AG04450 (cell line): Measurements from ENCODE around the gene PRRG1. TPM values are rescaled to one million over a fixed set of nuclear protein-coding genes. Genes with fewer than 3 reads are reported as not detected.
"Not testable (repeated sequence)": the region's sequence is repeated elsewhere in the genome, so short reads cannot be mapped to it uniquely, and the experiment has no call there.

Experiments
- CTCF ChIA-PET: fragments of 300-600, 350-600 bp; formaldehyde crosslinking; extraction: SDS; loops from one replicate; lab custom pipeline; 2022; ENCODE audit warnings: antibody characterized with exemption, inconsistent platforms; lab: Charles Lee
- POLR2A ChIA-PET: fragments of 350-600 bp; formaldehyde crosslinking; extraction: SDS; loops from one replicate; lab custom pipeline; 2021; ENCODE audit warnings: antibody characterized with exemption, inconsistent platforms; lab: Yijun Ruan, JAX
- DNase-seq: peaks from one replicate; pipeline ENCODE4 v3.0.0-alpha.2; 2011; ENCODE audit warnings: low read depth, low spot score
- H3K27ac ChIP-seq: one replicate; pipeline ENCODE4 v1.5.1; 2012; ENCODE audit warnings: low read depth, low read length, control low read depth
- H3K27me3 ChIP-seq: one replicate; pipeline ENCODE4 v1.6.0; 2012; ENCODE audit warnings: low read length; ENCODE audit not compliant: control insufficient read depth, insufficient read depth
- H3K4me3 ChIP-seq: 2 replicates; pipeline ENCODE4 v1.5.1; 2011; ENCODE audit warnings: mild to moderate bottlenecking, low read depth, low read length, control low read depth
- H3K9me3 ChIP-seq: 2 replicates; pipeline ENCODE4 v1.5.1; 2012; ENCODE audit warnings: low read length; ENCODE audit not compliant: control insufficient read depth, insufficient read depth
- polyA plus RNA-seq: library from polyadenylated mRNA; depleted of rRNA; stranded (reverse); fragments of >200 nt; gene quantifications from 2 replicates; pipeline ENCODE4 v1.2.3, GENCODE V29; 2011
- TF ChIP-seq, protein P1 (sequence below): IDR thresholded peaks from 2 replicates; pipeline ENCODE4 v1.5.1; 2011; ENCODE audit warnings: low read depth, low read length, control low read depth, inconsistent platforms

PRRG1 gene
- polyA plus RNA-seq, 1 experiment, result 39.3 TPM

GRCh38 chrX:37487271-37487670 lies 138.1 kb downstream of the PRRG1 start:
- Histone ChIP-seq H3K27me3 (no peaks in the 10 kb centered on the region), H3K4me3 (no peak overlapping the region), H3K9me3 (no peaks in the 10 kb centered on the region), H3K27ac (no peak overlapping the region)
- TF ChIP-seq, protein P1, sequence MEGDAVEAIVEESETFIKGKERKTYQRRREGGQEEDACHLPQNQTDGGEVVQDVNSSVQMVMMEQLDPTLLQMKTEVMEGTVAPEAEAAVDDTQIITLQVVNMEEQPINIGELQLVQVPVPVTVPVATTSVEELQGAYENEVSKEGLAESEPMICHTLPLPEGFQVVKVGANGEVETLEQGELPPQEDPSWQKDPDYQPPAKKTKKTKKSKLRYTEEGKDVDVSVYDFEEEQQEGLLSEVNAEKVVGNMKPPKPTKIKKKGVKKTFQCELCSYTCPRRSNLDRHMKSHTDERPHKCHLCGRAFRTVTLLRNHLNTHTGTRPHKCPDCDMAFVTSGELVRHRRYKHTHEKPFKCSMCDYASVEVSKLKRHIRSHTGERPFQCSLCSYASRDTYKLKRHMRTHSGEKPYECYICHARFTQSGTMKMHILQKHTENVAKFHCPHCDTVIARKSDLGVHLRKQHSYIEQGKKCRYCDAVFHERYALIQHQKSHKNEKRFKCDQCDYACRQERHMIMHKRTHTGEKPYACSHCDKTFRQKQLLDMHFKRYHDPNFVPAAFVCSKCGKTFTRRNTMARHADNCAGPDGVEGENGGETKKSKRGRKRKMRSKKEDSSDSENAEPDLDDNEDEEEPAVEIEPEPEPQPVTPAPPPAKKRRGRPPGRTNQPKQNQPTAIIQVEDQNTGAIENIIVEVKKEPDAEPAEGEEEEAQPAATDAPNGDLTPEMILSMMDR, result no peak
- ChIA-PET CTCF (no interaction called here), POLR2A (interaction anchor here (0.6 kb wide), 1 partner anchor 110 kb away, joined by 3 read pairs; no protein-coding TSS in a partner anchor)
- no peak for DNase-seq

DNA sequence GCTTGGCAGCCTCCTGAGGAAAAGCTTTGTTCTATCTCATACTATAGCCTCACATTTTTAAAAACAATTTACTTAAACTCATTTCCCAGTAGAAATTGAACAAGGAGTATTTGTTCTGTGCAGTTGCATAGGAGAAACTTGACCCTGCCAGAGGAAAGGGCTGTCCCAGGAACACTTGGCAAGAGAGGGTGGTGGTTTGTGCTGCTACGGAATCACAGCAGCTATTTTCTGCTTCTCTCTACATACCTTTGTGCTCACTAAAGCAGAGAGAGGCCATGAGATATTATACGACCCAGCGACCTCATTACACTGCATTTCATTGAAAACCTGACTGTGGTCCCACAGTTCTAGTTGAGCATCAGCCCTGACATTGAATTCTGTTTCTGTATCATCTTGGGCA lies 139.2 kb downstream of the PRRG1 start:
- ChIA-PET POLR2A (no interaction called here), CTCF (no interaction called here)
- TF ChIP-seq, protein P1, result no peak
- no peak overlapping the region for H3K4me3 ChIP-seq
- no peaks in the 10 kb centered on the region for H3K9me3 ChIP-seq
- H3K27ac ChIP-seq, result no peak overlapping the region
- DNase-seq, result no peak
- H3K27me3 ChIP-seq, result no peaks in the 10 kb centered on the region

- ChIA-PET POLR2A (no interaction called here), CTCF (no interaction called here)
- no peaks in the 10 kb centered on the region for H3K27me3 ChIP-seq
- no peak for DNase-seq
- H3K4me3 ChIP-seq, result no peak overlapping the region
- TF ChIP-seq, protein P1, result no peak
- H3K27ac ChIP-seq, result no peak overlapping the region
- H3K9me3 ChIP-seq, result no peaks in the 10 kb centered on the region
Observed at GRCh38 chrX:37491686-37492085, 142.5 kb downstream of the PRRG1 start.

DNA sequence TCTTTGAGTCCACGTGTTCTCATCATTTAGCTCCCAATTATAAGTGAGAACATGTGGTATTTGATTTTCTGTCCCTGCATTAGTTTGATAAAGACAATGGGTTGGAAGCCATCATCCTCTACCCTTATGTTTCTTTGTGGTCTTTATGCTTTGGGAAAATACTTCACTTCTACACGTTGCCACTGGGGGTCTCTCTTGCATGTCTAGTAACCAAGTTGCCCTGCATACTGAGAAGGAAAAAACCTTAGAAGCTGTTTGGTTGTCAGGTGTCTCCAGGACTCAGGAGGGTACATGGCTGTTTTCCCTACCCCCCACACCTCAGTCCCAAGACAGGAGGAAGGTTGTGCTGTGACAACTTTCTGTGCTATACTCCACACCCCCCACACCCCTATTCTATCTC lies 146.6 kb downstream of the PRRG1 start:
- H3K27me3 ChIP-seq, CTCF ChIA-PET, POLR2A ChIA-PET, H3K9me3 ChIP-seq, DNase-seq, H3K4me3 ChIP-seq, H3K27ac ChIP-seq: not testable (repeated sequence)
- TF ChIP-seq, protein P1, result peak; percentile 19

GRCh38 chrX:37497126-37497525 lies 148.0 kb downstream of the PRRG1 start:
- H3K27me3 ChIP-seq, POLR2A ChIA-PET, H3K9me3 ChIP-seq, DNase-seq, H3K4me3 ChIP-seq, H3K27ac ChIP-seq, CTCF ChIA-PET: not testable (repeated sequence)

DNA sequence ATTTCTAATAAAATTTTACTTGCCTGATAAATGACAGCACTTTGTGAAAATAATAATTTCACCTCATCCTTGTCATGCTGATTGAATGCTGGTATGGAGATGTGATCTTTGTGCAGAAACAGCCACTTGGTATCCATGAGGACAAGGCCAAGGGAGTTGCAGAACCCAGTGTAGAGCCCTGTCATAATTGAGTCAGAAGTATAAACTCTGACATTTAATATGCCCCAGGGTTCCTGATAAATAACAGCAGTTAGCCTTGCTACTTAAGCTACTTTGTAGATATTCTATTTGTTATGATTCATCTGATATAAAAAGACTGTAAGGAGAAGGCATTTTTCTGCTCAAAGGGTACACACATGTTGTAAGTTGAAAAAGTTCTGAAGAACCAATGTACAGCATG lies 149.2 kb downstream of the PRRG1 start:
- CTCF ChIA-PET, POLR2A ChIA-PET, H3K4me3 ChIP-seq, H3K27ac ChIP-seq, H3K27me3 ChIP-seq, H3K9me3 ChIP-seq, DNase-seq: not testable (repeated sequence)

GRCh38 chrX:37499649-37500048 lies 150.5 kb downstream of the PRRG1 start:
- POLR2A ChIA-PET, H3K27me3 ChIP-seq, H3K4me3 ChIP-seq, DNase-seq, H3K27ac ChIP-seq, H3K9me3 ChIP-seq, CTCF ChIA-PET: not testable (repeated sequence)
